HEK293T (cell line): ENCODE results near the gene RBPMS2.

Experiments
- ELF4 ChIP-seq: fragments of 450-650 bp; IDR thresholded peaks from 2 replicates; pipeline ENCODE4 v1.6.1; 2017; ENCODE audit warnings: antibody characterized with exemption
- FOXA1 ChIP-seq: fragments of 450-650 bp; IDR thresholded peaks from 2 replicates; pipeline ENCODE4 v1.6.1; 2016; ENCODE audit warnings: mild to moderate bottlenecking
- FOXK2 ChIP-seq: fragments of 450-650 bp; IDR thresholded peaks from 2 replicates; pipeline ENCODE4 v1.6.1; 2016; ENCODE audit warnings: mild to moderate bottlenecking
- FOXM1 ChIP-seq: fragments of 450-650 bp; IDR thresholded peaks from 2 replicates; pipeline ENCODE4 v1.6.1; 2017; ENCODE audit warnings: mild to moderate bottlenecking, borderline replicate concordance
- PKNOX1 ChIP-seq: fragments of 450-650 bp; IDR thresholded peaks from 2 replicates; pipeline ENCODE4 v1.6.1; 2016

- TF ChIP-seq FOXA1 (no peak), PKNOX1 (no peak), FOXK2 (no peak), FOXM1 (no peak), ELF4 (no peak)
Observed at GRCh38 chr15:64806509-64806908, 31.1 kb upstream of the RBPMS2 start.
